Fibroblast of lung (primary cell): ENCODE measurements around the gene TECPR2. TPM values are rescaled to one million over a fixed set of nuclear protein-coding genes. Genes with fewer than 3 reads are reported as not detected.
A peak's percentile ranks its signal among the peaks of the same experiment; 100 is the strongest.

Experiments used
- DNase-seq, 2 donors: peaks; one replicate each; pipeline versions ENCODE4 v3.0.0 to v3.0.0-alpha.2; 2010; ENCODE audit warnings: low read depth in 2 of 2
- H2AFZ ChIP-seq: 2 replicates; pipeline ENCODE4 v1.5.1; 2012; ENCODE audit warnings: low read length, control low read depth, inconsistent platforms
- H3K27ac ChIP-seq: 2 replicates; pipeline ENCODE4 v1.5.1; 2011; ENCODE audit warnings: low read length, control low read depth; ENCODE audit not compliant: insufficient read depth
- H3K27me3 ChIP-seq: 2 replicates; pipeline ENCODE4 v1.5.1; 2011; ENCODE audit warnings: mild to moderate bottlenecking, low read length; ENCODE audit not compliant: control insufficient read depth, insufficient read depth
- H3K36me3 ChIP-seq: 2 replicates; pipeline ENCODE4 v1.5.1; 2011; ENCODE audit warnings: low read length; ENCODE audit not compliant: control insufficient read depth, insufficient read depth
- H3K4me1 ChIP-seq: 2 replicates; pipeline ENCODE4 v1.5.1; 2011; ENCODE audit warnings: low read length; ENCODE audit not compliant: control insufficient read depth, insufficient read depth; ENCODE audit errors: extremely low read depth
- H3K4me2 ChIP-seq: 2 replicates; pipeline ENCODE4 v1.5.1; 2011; ENCODE audit warnings: low read length, control low read depth; ENCODE audit not compliant: insufficient read depth; ENCODE audit errors: extremely low read depth
- H3K4me3 ChIP-seq, 4 experiments: fragments of 200-600 bp in 1 of 4; sonication (generic) in 1 of 4; replicated peaks in 1 of 4; 2 replicates each; pipeline ENCODE4 v1.5.1; 2011 to 2016; ENCODE audit warnings: low read length in 4 of 4, low read depth in 3 of 4, mild to moderate bottlenecking in 3 of 4, control low read depth in 2 of 4, inconsistent platforms in 1 of 4, mixed read lengths in 1 of 4; ENCODE audit not compliant: insufficient read depth in 1 of 4; ENCODE audit errors: control extremely low read depth in 1 of 4
- H3K79me2 ChIP-seq: 2 replicates; pipeline ENCODE4 v1.5.1; 2012; ENCODE audit warnings: mild to moderate bottlenecking, low read length, inconsistent platforms; ENCODE audit not compliant: control insufficient read depth, insufficient read depth
- H3K9ac ChIP-seq: 2 replicates; pipeline ENCODE4 v1.5.1; 2011; ENCODE audit warnings: mild to moderate bottlenecking, low read length, control low read depth; ENCODE audit not compliant: insufficient read depth
- H3K9me3 ChIP-seq: 2 replicates; pipeline ENCODE4 v1.5.1; 2012; ENCODE audit warnings: low read depth, low read length; ENCODE audit not compliant: control insufficient read depth, insufficient read depth
- H4K20me1 ChIP-seq: 2 replicates; pipeline ENCODE4 v1.5.1; 2011; ENCODE audit warnings: low read length; ENCODE audit not compliant: control insufficient read depth, insufficient read depth; ENCODE audit errors: extremely low read depth
- CTCF ChIP-seq, 2 donors: IDR thresholded peaks in 1 of 2; conservative IDR thresholded peaks in 1 of 2; 1 replicate in 1 of 2; 2 replicates in 1 of 2; pipeline ENCODE4 v1.5.1; 2011 to 2012; ENCODE audit warnings: low read length in 2 of 2, control low read depth in 1 of 2, inconsistent platforms in 1 of 2, low read depth in 1 of 2, mild to moderate bottlenecking in 1 of 2
- EZH2 ChIP-seq: IDR thresholded peaks from 2 replicates; pipeline ENCODE4 v1.5.1; 2012; ENCODE audit warnings: low read length, control low read depth, mild to moderate bottlenecking; ENCODE audit errors: missing control alignments
- polyA plus RNA-seq, 2 donors: library from polyadenylated mRNA; depleted of rRNA in 1 of 2; stranded (reverse) in 1 of 2; unstranded in 1 of 2; fragments of >200 nt; gene quantifications; 2 replicates each; pipeline ENCODE4 v1.2.1, GENCODE V29; 2011 to 2012; ENCODE audit warnings: missing spikeins in 1 of 2
- total RNA-seq: library from RNA; depleted of rRNA; stranded (reverse); fragments of >200 nt; gene quantifications from 2 replicates; pipeline ENCODE4 v1.2.1, GENCODE V29; 2014

The TECPR2 gene
- total and polyA plus RNA-seq, 2 donors (not counting 1 experiment from before 2014, with no cell fraction given): 9.2 to 17.8 TPM

GRCh38 chr14:102472791-102473150 lies 110.0 kb downstream of the TECPR2 start:
- Histone ChIP-seq H3K9me3 (no peaks in the 10 kb centered on the region), H3K36me3 (no peaks in the 10 kb centered on the region), H3K27ac (no peak overlapping the region), H3K4me3 (no peak overlapping the region), H4K20me1 (no peaks in the 10 kb centered on the region), H3K79me2 (no peaks in the 10 kb centered on the region), H3K9ac (no peak overlapping the region), H3K27me3 (no peaks in the 10 kb centered on the region), H3K4me1 (no peaks in the 10 kb centered on the region), H3K4me2 (no peak overlapping the region), H2AFZ (no peak overlapping the region)
- DNase-seq: no peak
- no peak for TF ChIP-seq CTCF (conservative IDR thresholded peaks at IDR 0.05 in 1 of 2, IDR thresholded peaks at IDR 0.05 in 1 of 2; ENCODE audit: low read depth in 1 of 2, low read length in 2 of 2)
- TF ChIP-seq EZH2: no peak

DNA sequence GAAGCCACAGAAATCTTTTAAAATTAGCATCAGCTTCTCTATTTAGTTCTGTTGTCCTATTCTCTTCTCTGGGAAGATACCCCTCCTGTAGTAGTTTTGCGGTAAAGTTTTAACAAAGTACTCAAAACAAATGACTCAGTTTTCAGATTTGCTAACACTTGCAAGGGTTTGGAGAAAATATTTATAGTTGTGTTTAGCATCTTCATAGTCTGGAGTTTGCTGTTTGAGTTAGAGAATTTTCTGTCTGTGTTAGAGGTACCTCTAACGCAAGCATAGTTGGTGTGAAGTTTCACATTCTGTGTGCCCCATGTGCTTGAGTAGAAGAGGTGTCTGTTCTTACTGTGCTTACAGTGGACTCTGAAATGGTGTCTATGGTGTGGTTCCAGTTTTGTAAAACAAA lies 110.8 kb downstream of the TECPR2 start:
- no peaks in the 10 kb centered on the region for H4K20me1 ChIP-seq
- H3K4me2 ChIP-seq: no peak overlapping the region
- DNase-seq: no peak
- no peaks in the 10 kb centered on the region for H3K79me2 ChIP-seq
- H3K9me3 ChIP-seq: no peaks in the 10 kb centered on the region
- no peak for TF ChIP-seq EZH2
- no peaks in the 10 kb centered on the region for H3K27me3 ChIP-seq
- H3K9ac ChIP-seq: no peak overlapping the region
- H3K36me3 ChIP-seq: no peaks in the 10 kb centered on the region
- no peak overlapping the region for H3K4me3 ChIP-seq
- no peak overlapping the region for H2AFZ ChIP-seq
- no peak overlapping the region for H3K27ac ChIP-seq
- no peaks in the 10 kb centered on the region for H3K4me1 ChIP-seq

GRCh38 chr14:102474934-102475333 lies 112.2 kb downstream of the TECPR2 start:
- H3K27me3 ChIP-seq: no peaks in the 10 kb centered on the region
- H4K20me1 ChIP-seq: no peaks in the 10 kb centered on the region
- H3K4me1 ChIP-seq: no peaks in the 10 kb centered on the region
- H3K9ac ChIP-seq: no peak overlapping the region
- peak; percentile 33 to 73 for DNase-seq
- no peaks in the 10 kb centered on the region for H3K9me3 ChIP-seq
- no peak overlapping the region for H3K27ac ChIP-seq
- H3K79me2 ChIP-seq: no peaks in the 10 kb centered on the region
- no peak overlapping the region for H2AFZ ChIP-seq
- no peaks in the 10 kb centered on the region for H3K36me3 ChIP-seq
- H3K4me2 ChIP-seq: no peak overlapping the region
- no peak overlapping the region for H3K4me3 ChIP-seq
- no peak for TF ChIP-seq EZH2

- no peak overlapping the region for H3K9ac ChIP-seq
- H3K9me3 ChIP-seq: no peaks in the 10 kb centered on the region
- H3K4me2 ChIP-seq: no peak overlapping the region
- no peak overlapping the region for H3K27ac ChIP-seq
- no peaks in the 10 kb centered on the region for H3K36me3 ChIP-seq
- H3K79me2 ChIP-seq: no peaks in the 10 kb centered on the region
- H3K27me3 ChIP-seq: no peaks in the 10 kb centered on the region
- H3K4me3 ChIP-seq: no peak overlapping the region
- H4K20me1 ChIP-seq: no peaks in the 10 kb centered on the region
- TF ChIP-seq CTCF (conservative IDR thresholded peaks at IDR 0.05 in 1 of 2, IDR thresholded peaks at IDR 0.05 in 1 of 2; ENCODE audit: low read depth in 1 of 2, low read length in 2 of 2) (no peak), EZH2 (no peak)
- DNase-seq: no peak
- H3K4me1 ChIP-seq: no peaks in the 10 kb centered on the region
- no peak overlapping the region for H2AFZ ChIP-seq
Measured at GRCh38 chr14:102479107-102479506, 116.4 kb downstream of the TECPR2 start.
